Vagina (tissue), 2 donors: ENCODE results near the gene DHX40.

Experiments used
- POLR2A ChIP-seq, 2 donors: fragments of 450-650 bp; IDR thresholded peaks; one replicate each; pipeline ENCODE4 v1.6.1; 2017; ENCODE audit warnings: antibody characterized with exemption in 2 of 2, mild to moderate bottlenecking in 2 of 2, moderate library complexity in 2 of 2
- POLR2AphosphoS5 ChIP-seq, 2 donors: sonication (generic); formaldehyde crosslinking; IDR thresholded peaks; one replicate each; pipeline ENCODE4 v1.9.0; 2017; ENCODE audit warnings: antibody characterized with exemption in 2 of 2, mild to moderate bottlenecking in 2 of 2, low read depth in 1 of 2; ENCODE audit not compliant: insufficient read depth in 1 of 2
- TF ChIP-seq, protein P1 (sequence below), 3 experiments: fragments of 450-650 bp in 2 of 3; fragments of 200-600 bp in 1 of 3; sonication (generic) in 1 of 3; IDR thresholded peaks; one replicate each; pipeline ENCODE4 v1.5.1; 2017 to 2019; ENCODE audit warnings: antibody characterized with exemption in 3 of 3, mild to moderate bottlenecking in 2 of 3, moderate library complexity in 2 of 3

DNA sequence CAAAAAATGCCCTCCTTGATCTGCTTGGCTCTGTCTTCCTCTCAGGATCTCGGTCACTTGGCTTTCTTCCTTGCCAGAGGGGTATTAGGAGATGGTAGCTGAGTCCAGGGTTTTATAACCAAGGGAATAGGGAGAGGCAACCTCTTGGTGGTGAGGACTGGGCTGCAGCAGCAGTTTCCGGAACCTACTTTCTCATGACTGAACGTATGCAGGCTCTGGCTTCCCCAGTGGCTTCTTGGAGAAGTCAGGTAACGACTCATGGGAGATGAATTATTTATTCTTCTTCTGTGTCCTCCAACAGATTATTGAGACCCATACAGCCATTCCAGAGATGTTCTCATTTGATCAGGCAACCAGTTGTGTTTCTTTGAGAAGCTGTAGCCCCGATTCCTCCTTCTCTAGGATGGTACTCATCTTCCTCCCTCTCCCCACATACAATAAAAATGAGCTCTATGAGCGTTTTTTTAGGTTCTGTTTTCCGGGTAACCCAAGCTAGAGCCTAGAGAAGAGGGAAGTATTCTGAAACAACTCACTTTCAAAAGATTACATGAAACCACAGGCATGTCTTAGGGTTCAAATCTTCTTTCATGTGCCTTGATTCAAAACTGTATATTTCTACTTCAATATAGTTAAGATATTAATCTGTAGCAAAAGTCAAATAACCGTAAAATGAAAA, 22.3 kb upstream of the DHX40 start:
- TF ChIP-seq, protein P1, sequence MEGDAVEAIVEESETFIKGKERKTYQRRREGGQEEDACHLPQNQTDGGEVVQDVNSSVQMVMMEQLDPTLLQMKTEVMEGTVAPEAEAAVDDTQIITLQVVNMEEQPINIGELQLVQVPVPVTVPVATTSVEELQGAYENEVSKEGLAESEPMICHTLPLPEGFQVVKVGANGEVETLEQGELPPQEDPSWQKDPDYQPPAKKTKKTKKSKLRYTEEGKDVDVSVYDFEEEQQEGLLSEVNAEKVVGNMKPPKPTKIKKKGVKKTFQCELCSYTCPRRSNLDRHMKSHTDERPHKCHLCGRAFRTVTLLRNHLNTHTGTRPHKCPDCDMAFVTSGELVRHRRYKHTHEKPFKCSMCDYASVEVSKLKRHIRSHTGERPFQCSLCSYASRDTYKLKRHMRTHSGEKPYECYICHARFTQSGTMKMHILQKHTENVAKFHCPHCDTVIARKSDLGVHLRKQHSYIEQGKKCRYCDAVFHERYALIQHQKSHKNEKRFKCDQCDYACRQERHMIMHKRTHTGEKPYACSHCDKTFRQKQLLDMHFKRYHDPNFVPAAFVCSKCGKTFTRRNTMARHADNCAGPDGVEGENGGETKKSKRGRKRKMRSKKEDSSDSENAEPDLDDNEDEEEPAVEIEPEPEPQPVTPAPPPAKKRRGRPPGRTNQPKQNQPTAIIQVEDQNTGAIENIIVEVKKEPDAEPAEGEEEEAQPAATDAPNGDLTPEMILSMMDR (IDR thresholded peaks at IDR 0.05): no peak
- TF ChIP-seq POLR2A (IDR thresholded peaks at IDR 0.05): no peak
- TF ChIP-seq POLR2AphosphoS5 (IDR thresholded peaks at IDR 0.05; ENCODE audit: insufficient read depth in 1 of 2, low read depth in 1 of 2): no peak
